ENCODE data around the gene TMC4.

GRCh38 chr19:54179921-54180461 is 7.0 kb upstream of the TMC4 start:
- TF ChIP-seq POLR2A (IDR thresholded peaks at IDR 0.05) (no peak), CTCF (IDR thresholded peaks at IDR 0.05 in 4 of 5, conservative IDR thresholded peaks at IDR 0.05 in 1 of 5) (no peak)

All from gastrocnemius medialis (tissue), 4 donors.